Erythroblast (primary cell): ENCODE data around the gene KDM4C.
"Not testable (repeated sequence)": the region's sequence is repeated elsewhere in the genome, so short reads cannot be mapped to it uniquely, and the experiment has no call there.

Source experiments
- GATA1 ChIP-seq: IDR thresholded peaks from 2 replicates; pipeline ENCODE4 v1.6.1; 2011; ENCODE audit warnings: low read depth, mild to moderate bottlenecking, control low read depth, low read length, moderate library complexity
- POLR2A ChIP-seq: IDR thresholded peaks from 2 replicates; pipeline ENCODE4 v1.6.1; 2011; ENCODE audit warnings: mild to moderate bottlenecking, low read length

DNA sequence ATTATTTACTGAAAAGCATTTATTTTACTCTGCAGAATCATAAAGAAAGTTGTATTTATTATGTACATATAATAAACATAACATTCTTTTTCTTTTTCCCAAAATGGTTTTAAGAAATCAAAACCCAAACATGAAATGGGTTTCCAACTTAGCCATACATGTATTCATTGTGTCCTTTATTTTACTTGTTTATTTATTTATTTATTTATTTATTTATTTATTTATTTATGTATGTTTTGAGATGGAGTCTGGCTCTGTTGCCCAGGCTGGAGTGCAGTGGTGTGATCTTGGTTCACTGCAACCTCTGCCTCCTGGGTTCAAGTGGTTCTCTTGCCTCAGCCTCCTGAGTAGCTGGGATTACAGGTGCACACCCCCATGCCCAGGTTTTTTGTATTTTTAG is 273.2 kb downstream of the KDM4C start:
- TF ChIP-seq POLR2A, GATA1: not testable (repeated sequence)
